IPS-18a (cell line): ENCODE measurements around the gene ANGPTL4.

Experiments used
- H3K27ac ChIP-seq: one replicate; pipeline ENCODE4 v1.5.1; 2013; ENCODE audit warnings: low read length
- H3K27me3 ChIP-seq: one replicate; pipeline ENCODE4 v1.6.1; 2013; ENCODE audit warnings: mild to moderate bottlenecking, low read length; ENCODE audit not compliant: control insufficient read depth, insufficient read depth
- H3K36me3 ChIP-seq: one replicate; pipeline ENCODE4 v1.6.1; 2013; ENCODE audit warnings: low read depth, low read length; ENCODE audit not compliant: control insufficient read depth
- H3K4me1 ChIP-seq: one replicate; pipeline ENCODE4 v1.6.1; 2013; ENCODE audit warnings: low read depth, low read length; ENCODE audit not compliant: control insufficient read depth
- H3K4me3 ChIP-seq: one replicate; pipeline ENCODE4 v1.5.1; 2013; ENCODE audit warnings: low read length
- H3K9ac ChIP-seq: one replicate; pipeline ENCODE4 v1.6.1; 2013; ENCODE audit warnings: mild to moderate bottlenecking, low read length, moderate library complexity
- H3K9me3 ChIP-seq: one replicate; pipeline ENCODE4 v1.6.1; 2013; ENCODE audit warnings: low read depth, low read length; ENCODE audit not compliant: control insufficient read depth

ANGPTL4 gene

DNA sequence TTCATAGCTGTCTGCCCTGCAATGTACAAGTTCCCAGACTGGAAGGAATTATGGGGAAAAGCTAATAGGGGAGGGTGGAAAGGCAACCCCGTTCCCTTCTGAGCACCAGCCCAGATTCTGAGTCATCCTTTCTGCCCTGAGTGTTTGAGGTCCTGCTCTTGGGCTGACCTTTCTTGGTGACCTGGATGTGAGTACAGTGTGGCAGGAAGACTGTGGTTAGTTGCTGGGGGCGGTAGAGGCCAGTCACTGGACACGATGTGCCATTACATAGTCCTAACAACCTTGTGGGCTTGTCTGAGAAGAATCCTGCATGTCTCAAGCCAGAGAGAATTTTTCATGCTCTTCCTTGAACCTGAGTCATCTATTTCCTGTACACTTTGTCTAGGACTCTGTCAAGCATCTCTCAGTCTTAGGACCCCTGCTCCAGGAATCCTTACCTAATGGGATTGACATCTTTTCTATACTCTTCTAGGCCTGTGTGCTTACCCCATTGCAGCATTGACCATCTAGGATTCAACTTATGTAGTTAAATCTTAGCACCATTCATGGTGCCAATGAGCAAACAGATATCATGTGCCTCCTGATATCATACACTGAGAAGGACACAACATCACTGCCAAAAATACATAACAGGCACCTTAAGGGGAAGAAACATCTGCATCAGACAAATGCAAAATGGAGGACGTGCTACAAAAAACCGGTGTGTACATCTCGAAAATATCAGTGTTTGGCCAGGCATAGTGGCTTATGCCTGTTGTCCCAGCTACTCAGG, 8.1 kb upstream of the ANGPTL4 start:
- H3K27ac ChIP-seq, result no peak overlapping the region
- no peaks in the 10 kb centered on the region for H3K36me3 ChIP-seq
- H3K4me1 ChIP-seq, result peaks cover 5% of the 10 kb centered on the region
- H3K9ac ChIP-seq, result no peak overlapping the region
- H3K9me3 ChIP-seq, result no peaks in the 10 kb centered on the region
- no peak overlapping the region for H3K4me3 ChIP-seq
- H3K27me3 ChIP-seq, result no peaks in the 10 kb centered on the region

DNA sequence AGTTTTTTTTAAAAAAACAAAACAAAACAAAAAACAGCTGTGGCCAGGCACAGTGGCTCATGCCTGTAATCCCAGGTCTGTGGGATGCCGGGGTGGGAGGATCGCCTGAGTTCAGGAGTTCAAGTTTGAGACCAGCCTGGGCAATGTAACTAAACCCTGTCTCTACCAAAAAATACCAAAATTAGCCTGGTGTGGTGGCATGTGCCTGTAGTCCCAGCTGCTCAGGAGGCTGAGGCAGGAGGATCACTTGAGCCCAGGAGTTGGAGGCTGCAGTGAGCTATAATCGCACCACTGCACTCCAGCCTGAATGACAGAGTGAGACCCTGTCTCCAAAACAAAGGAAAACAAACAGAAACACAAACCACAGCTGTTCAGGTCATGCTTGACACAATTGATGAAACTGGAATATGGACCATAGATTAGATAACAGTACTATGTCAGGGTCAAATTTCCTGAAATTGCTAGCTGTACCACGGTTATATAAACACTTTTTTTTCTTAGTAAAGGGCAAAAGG, 6.9 kb upstream of the ANGPTL4 start:
- Histone ChIP-seq H3K27me3 (peaks cover 4% of the 10 kb centered on the region), H3K4me1 (peaks cover 4% of the 10 kb centered on the region), H3K4me3 (no peak overlapping the region), H3K36me3 (no peaks in the 10 kb centered on the region), H3K9me3 (no peaks in the 10 kb centered on the region), H3K9ac (no peak overlapping the region), H3K27ac (no peak overlapping the region)

DNA sequence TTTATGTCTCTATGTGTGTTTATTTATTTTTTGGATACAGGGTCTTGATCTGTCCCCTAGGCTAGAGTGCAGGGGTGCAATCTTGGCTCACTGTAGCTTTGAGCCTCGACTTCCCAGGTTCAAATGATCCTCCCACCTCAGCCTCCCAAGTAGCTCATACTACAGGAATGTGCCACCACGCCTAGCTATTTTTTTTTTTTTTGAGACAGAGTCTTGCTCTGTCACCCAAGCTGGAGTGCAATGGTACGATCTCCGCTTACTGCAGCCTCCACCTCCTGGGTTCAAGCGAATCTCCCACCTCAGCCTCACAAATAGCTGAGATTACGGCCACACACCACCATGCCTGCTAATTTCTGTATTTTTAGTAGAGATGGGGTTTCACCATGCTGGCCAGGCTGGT, 5.0 kb upstream of the ANGPTL4 start:
- Histone ChIP-seq H3K9me3 (no peaks in the 10 kb centered on the region), H3K27me3 (peaks cover 22% of the 10 kb centered on the region), H3K36me3 (no peaks in the 10 kb centered on the region), H3K9ac (no peak overlapping the region), H3K4me3 (no peak overlapping the region), H3K27ac (no peak overlapping the region), H3K4me1 (no peaks in the 10 kb centered on the region)

DNA sequence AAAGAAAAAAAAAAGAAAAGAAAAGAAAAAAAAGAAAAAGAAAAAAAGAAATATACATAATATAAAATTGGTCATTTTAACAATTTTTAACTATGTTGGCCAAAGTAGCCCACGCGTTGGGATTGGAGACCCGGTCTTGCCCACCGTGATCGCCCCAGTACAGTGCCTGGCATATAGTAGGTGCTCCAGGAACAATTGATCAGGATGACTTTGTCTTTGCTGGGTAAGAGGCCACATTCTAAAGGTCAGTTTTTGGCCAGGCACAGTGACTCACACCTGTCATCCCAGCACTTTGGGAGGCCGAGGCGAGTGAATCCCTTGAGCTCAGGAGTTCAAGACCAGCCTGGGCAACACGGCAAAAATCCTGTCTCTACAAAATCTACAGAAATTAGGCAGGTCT, 3.8 kb upstream of the ANGPTL4 start:
- Histone ChIP-seq H3K27me3 (peaks cover 33% of the 10 kb centered on the region), H3K4me3 (no peak overlapping the region), H3K27ac (no peak overlapping the region), H3K9ac (no peak overlapping the region), H3K36me3 (no peaks in the 10 kb centered on the region), H3K4me1 (no peaks in the 10 kb centered on the region), H3K9me3 (no peaks in the 10 kb centered on the region)

DNA sequence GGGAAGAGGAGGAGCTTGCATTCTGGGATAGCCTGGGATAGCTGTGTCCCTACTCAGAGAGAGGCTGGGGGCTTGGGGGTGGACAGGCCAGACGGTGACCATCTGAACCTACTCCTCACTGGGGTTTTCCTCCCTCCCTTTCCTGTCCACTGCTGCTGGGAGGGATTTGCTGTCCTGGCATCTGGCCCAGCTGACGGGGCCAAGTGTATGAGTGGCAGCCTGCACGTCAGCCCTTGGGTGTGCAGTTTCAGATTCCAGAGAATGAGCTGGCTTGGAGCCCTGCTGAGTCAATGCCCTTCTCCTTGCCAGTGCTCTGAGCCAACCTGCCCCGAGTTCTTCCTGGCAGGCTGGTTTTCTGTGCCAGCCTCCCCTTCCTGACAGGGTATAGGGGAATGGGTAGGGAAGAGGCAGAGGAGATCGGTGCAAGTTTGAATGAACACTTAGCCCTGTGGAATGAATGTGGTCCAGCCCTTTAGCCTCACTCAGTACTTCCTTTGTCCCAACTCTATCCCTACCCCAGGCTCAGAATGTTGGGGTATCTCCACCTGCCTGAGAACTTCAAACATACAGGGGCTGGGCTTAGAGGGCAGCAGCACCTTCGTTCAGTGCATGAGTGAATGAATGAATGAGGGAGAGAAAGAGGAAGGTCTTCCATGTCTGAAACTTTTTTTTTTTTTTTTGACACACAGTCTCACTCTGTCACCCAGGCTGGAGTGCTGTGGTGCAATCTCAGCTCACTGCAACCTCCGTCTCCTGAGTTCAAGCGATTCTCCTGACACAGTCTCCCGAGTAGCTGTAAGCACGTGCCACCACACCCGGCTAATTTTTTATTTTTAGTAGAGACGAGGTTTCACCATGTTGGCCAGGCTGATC, 1.8 kb upstream of the ANGPTL4 start:
- H3K27ac ChIP-seq, result no peak overlapping the region
- H3K36me3 ChIP-seq, result no peaks in the 10 kb centered on the region
- peaks cover 4% of the 10 kb centered on the region for H3K4me1 ChIP-seq
- no peaks in the 10 kb centered on the region for H3K9me3 ChIP-seq
- no peak overlapping the region for H3K9ac ChIP-seq
- no peak overlapping the region for H3K4me3 ChIP-seq
- peaks cover 52% of the 10 kb centered on the region for H3K27me3 ChIP-seq

DNA sequence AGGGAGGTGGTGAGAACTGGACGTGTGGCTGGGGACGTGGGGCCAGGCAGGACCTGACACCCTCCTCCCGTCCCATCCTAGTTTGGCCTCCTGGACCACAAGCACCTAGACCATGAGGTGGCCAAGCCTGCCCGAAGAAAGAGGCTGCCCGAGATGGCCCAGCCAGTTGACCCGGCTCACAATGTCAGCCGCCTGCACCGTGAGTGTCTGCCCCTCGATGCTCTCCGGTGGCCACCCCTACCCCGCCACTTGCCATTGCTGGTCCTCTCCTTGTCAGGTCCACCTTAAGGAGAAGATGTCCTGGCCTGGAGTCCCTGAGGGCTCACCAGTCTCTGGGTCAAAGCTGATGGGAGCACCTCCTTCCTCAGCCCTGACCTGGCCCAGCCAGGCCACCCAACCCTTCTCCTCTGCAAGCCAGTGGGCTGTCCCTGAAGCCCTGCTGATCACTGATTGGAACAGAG, 2.2 kb downstream of the ANGPTL4 start:
- no peak overlapping the region for H3K9ac ChIP-seq
- H3K27me3 ChIP-seq, result peaks cover 52% of the 10 kb centered on the region
- peaks cover 5% of the 10 kb centered on the region for H3K4me1 ChIP-seq
- H3K36me3 ChIP-seq, result no peaks in the 10 kb centered on the region
- H3K27ac ChIP-seq, result no peak overlapping the region
- H3K9me3 ChIP-seq, result no peaks in the 10 kb centered on the region
- H3K4me3 ChIP-seq, result no peak overlapping the region

DNA sequence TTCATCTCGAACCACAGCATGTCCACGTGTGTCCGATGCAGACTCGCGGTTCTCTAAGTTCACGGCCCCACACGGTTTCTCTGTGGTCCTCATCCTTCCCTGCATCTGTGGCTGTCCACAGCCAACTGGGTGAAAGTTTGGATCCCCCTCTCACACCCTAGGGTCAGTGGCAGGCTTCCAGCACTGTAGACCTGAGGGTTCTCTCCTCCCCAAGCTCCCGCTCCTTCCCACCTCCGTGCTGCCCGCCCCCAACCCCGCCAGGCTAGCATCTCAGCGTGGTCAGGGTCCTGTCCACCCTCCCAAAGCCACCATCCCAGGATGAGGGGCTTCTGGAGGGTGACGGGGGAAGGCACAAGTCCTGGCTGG, 3.0 kb downstream of the ANGPTL4 start:
- Histone ChIP-seq H3K27ac (no peak overlapping the region), H3K27me3 (peaks cover 49% of the 10 kb centered on the region), H3K9me3 (no peaks in the 10 kb centered on the region), H3K4me3 (peak overlapping the region; percentile 15), H3K36me3 (no peaks in the 10 kb centered on the region), H3K4me1 (peaks cover 5% of the 10 kb centered on the region), H3K9ac (no peak overlapping the region)

DNA sequence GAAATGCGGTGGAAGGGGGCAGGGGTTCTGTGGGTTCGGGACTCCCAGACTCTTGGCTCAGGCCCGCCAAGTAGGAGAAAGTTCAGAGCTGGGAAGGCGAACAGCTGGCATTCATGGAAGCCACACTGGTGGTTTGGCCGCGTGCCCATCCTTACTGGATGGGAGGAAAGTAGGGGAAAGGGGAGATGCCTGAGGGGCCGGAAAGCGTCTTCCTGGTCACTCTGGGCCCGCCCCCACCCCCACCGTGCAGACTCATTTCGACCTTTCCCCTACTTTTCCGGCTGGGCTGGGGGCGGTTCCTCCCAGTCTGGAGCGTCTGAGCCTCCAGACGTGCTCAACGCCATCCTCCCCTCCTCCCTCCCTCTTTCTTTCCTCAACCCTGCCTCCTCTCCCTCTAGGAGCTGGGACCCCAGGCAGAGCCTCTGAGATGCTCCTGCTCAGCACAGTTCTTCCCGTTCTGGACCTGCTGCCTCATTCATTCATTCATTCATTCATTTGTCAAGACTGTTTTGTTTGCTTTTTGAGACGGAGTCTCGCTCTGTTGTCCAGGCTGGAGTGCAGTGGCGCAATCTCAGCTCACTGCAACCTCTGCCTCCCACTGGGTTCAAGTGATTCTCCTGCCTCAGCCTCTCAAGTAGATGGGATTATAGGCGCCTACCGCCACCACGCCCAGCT, 3.5 kb downstream of the ANGPTL4 start:
- H3K4me1 ChIP-seq, result peaks cover 5% of the 10 kb centered on the region
- peak overlapping the region; percentile 15 for H3K4me3 ChIP-seq
- no peak overlapping the region for H3K27ac ChIP-seq
- no peaks in the 10 kb centered on the region for H3K9me3 ChIP-seq
- H3K27me3 ChIP-seq, result peaks cover 44% of the 10 kb centered on the region
- no peak overlapping the region for H3K9ac ChIP-seq
- no peaks in the 10 kb centered on the region for H3K36me3 ChIP-seq

DNA sequence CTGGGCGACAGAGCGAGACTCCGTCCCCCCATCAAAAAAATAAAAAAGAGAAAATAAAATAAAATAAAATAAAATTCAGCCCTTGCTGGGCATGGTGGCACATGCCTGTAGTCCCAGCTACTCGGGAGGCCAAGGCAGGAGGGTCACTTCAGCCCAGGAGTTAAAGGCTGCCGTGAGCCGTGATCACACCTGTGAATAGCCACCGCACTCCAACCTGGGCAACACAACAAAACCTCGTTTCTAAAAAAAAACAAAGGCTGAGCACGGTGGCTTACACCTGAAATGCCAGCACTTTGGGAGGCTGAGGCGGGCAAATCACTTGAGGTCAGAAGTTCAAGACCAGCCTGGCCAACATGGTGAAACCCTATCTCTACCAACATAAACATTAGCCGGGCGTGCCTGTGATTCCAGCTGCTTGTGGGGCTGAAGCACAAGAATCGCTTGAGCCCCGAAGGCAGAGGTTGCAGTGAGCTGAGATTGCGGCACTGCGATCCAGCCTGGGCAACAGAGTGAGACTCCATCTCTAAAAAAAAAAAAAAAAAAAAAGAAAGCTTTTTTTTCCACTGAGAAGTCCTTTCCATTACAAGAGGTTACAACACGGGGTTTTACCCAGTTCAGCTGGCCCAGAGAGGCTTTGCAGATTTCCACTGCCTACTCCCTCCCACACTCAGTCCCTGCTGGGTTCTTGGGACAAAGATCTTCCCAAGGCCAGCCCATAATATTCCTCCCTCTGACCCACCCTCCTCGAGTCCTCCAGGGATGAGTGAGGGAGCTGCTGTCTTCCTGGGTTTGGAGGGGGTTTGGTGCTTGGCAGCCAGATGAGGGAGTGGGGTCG, 6.4 kb downstream of the ANGPTL4 start:
- H3K4me1 ChIP-seq, result peaks cover 5% of the 10 kb centered on the region
- H3K4me3 ChIP-seq, result no peak overlapping the region
- no peaks in the 10 kb centered on the region for H3K36me3 ChIP-seq
- H3K27ac ChIP-seq, result no peak overlapping the region
- no peak overlapping the region for H3K9ac ChIP-seq
- H3K27me3 ChIP-seq, result peaks cover 17% of the 10 kb centered on the region
- H3K9me3 ChIP-seq, result no peaks in the 10 kb centered on the region

DNA sequence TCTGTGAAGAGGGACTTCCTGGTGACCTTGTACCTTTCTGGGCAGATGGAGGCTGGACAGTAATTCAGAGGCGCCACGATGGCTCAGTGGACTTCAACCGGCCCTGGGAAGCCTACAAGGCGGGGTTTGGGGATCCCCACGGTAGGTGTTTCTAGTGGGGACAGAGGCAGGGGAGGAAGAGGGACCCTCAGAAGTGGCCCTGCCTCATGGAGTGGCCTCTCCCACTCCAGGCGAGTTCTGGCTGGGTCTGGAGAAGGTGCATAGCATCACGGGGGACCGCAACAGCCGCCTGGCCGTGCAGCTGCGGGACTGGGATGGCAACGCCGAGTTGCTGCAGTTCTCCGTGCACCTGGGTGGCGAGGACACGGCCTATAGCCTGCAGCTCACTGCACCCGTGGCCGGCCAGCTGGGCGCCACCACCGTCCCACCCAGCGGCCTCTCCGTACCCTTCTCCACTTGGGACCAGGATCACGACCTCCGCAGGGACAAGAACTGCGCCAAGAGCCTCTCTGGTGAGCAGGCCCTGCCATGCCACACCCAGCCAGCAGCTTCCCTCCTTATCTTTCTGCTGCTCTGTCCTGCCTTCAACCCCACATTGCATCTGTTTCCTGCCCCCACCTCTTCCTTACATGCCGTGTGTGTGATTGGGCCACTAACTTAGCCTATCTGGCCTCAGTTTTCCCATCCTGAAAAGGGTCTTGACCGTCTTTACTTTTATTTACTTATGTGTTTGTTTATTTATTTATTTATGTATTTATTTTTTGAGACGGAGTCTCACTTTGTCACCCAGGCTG, 7.3 kb downstream of the ANGPTL4 start:
- Histone ChIP-seq H3K27ac (no peak overlapping the region), H3K4me3 (no peak overlapping the region), H3K4me1 (peaks cover 5% of the 10 kb centered on the region), H3K27me3 (peaks cover 9% of the 10 kb centered on the region), H3K9ac (no peak overlapping the region), H3K36me3 (no peaks in the 10 kb centered on the region), H3K9me3 (no peaks in the 10 kb centered on the region)
